T-helper 2 cell (primary cell): Measurements from ENCODE around the gene KANK4.
"Not testable (repeated sequence)": the region's sequence is repeated elsewhere in the genome, so short reads cannot be mapped to it uniquely, and the experiment has no call there.

ENCODE experiments used
- DNase-seq, 5 experiments: peaks; one replicate each; pipeline versions ENCODE4 v3.0.0 to v3.0.0-alpha.2; 2012 to 2022

Gene KANK4

DNA sequence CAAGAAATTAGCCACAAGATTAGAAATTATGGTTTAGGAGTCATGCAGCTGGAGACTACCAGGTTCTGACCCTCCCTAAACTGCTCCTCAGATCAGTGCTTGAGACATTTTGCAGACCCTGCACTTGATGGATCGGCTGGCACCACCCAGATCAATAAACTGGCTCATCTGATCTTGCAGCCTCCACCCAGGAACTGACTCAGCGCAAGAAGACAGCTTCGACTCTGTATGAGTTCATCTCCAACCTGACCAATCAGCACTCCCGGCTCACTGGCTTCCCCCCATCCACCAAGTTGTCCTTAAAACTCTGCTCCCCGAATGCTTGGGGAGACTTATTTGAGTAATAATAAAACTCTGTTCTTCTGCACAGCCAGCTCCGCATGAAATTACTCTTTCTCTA lies 84.5 kb downstream of the KANK4 start:
- DNase-seq = no peak

GRCh38 chr1:62233926-62234450 lies 85.2 kb downstream of the KANK4 start:
- DNase-seq = no peak

DNA sequence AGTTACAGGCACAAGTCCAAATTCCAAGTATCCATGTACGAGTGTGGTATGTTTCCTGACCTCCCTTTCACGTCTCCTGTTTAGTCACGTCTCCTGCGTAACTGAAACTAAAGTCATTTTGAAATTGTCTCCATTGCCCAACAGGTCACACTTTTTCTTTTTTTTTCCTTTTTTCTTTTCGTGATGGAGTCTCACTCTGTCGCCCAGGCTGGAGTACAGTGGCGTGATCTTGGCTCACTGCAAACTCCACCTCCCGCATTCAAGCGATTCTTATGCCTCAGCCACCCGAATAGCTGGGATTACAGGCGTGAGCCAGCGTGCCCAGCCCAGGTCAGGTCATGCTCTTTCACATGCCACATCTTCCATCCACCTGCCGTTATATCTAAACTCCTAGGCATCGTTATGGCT lies 86.4 kb downstream of the KANK4 start:
- no peak for DNase-seq

- no peak for DNase-seq
These were observed 88.5 kb downstream of the KANK4 start for GRCh38 chr1:62230718-62231117.

DNA sequence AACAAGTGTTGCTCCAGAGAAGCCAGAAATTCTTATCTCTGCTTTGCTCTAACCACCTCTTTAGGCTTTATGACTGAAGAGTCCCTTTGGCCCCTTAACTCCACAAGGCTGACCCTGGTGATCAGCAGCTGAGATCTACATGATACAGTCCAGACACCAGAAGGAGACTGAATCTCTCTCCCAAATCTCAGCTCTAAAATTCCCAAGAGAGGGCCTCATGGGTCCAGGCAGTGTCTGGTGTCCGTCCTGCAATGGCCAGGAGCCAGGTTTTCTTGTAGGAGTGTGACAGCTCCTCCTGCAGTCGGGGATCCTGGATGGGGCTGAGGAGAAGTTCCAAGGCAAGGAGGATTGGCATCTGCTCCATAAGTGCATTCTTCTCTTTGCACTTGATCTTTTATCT lies 89.3 kb downstream of the KANK4 start:
- no peak for DNase-seq

DNA sequence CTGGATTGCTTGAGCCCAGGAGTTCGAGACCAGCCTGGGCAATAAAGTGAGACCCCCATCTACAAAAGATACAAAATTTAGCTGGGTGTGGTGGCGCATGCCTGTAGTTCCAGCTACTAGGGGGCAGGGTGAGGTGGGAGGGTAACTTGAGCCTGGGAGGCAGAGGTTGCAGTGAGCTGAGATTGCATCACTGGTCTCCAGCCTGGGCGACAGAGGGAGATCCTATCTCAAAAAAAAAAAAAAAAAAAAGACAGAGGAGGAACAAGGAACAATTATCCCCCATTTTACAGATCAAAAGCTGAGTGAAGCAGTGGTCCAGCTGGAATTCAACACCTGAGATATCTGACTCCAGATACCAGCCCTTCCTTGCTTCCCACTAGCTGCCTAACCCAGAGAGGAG lies 89.8 kb downstream of the KANK4 start:
- no peak for DNase-seq

DNA sequence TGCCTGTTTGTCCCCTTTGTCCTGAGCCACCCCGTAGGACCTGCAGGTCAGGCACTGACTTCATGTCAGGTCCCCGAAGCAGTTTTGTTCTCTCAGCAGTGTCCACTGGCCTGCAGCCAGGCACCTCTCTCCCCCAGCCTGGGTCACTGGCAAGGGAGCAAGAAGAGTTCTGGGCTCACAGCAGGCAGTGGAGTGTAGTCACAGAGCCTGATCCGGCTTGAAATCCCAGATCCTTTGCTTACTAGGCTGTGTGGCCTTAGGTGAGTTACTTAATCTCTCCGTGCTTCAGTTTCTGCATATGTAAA lies 90.4 kb downstream of the KANK4 start:
- DNase-seq = no peak

GRCh38 chr1:62228136-62228882 lies 90.9 kb downstream of the KANK4 start:
- DNase-seq = no peak

- DNase-seq = no peak
These were observed 91.7 kb downstream of the KANK4 start for GRCh38 chr1:62227496-62227895.

- DNase-seq = no peak
These were observed 95.1 kb downstream of the KANK4 start for GRCh38 chr1:62224182-62224581.

DNA sequence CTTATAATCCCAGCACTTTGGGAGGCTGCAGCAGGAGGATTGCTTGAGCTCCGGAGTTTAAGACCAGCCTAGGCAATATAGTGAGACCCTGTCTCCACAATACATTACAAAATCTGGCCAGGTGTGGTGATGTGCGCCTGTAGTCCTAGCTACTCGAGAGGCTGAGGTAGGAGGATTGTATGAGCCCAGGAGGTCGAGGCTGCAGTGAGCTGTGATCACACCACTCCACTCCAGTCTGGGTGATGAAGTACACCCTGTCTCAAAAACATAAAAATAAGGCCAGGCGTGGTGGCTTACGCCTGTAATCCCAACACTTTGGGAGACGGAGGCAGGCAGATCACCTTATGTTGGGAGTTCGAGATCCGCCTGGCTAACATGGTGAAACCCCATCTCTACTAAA lies 96.9 kb downstream of the KANK4 start:
- DNase-seq = no peak

- no peak for DNase-seq
These were observed 98.1 kb downstream of the KANK4 start for GRCh38 chr1:62221171-62221570.

DNA sequence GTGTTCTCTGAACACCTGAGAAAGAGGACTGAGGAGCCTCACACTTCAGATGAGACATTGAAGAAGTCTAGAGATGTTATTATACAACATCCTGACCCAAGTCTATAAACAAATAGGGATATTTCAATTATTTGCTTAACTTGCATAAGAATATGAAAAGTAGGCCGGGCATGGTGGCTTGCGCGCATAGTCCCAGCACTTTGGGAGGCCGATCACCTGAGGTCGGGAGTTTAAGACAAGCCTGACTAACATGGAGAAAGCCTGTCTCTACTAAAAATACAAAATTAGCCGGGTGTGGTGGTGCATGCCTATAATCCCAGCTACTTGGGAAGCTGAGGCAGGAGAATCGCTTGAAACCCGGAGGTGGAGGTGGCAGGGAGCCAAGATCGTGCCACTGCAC lies 98.8 kb downstream of the KANK4 start:
- not testable (repeated sequence) for DNase-seq

GRCh38 chr1:62218604-62219003 lies 100.6 kb downstream of the KANK4 start:
- DNase-seq = no peak

DNA sequence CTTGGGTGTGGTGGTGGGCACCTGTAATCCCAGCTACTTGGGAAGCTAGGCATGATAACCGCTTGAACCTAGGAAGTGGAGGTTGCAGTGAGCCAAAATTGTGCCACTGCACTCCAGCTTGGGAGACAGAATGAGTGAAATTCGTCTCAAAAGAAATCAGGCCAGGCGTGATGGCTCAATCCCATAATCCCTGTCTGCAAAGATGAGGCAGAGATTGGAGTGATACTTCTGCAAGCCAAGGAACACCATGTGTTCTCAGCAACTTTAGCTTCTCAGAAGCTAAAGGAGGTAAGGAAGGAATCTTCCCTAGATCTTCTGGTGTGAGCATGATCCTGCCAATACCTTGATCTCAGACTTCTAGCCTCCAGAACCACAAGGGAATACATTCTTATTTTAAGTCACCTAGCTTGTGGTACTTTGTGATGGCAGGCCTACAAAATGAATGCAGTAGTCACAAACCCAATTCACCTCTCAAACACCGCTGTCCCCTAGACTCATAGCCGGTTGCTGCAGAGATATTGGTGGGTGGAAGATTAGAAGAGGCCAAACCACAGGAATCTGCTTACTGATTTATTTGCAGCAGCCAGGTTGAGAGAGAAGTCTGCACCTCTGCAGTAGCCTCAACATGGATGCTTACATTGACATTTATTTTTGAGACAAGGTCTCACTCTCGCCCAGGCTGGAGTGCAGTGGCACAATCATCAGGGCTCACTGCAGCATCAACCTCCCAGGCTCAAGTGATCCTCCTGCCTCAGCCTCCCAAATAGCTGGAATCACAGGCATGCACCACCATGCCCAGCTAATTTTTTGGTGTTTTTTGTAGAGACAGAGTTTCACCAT lies 105.9 kb downstream of the KANK4 start:
- DNase-seq = no peak

DNA sequence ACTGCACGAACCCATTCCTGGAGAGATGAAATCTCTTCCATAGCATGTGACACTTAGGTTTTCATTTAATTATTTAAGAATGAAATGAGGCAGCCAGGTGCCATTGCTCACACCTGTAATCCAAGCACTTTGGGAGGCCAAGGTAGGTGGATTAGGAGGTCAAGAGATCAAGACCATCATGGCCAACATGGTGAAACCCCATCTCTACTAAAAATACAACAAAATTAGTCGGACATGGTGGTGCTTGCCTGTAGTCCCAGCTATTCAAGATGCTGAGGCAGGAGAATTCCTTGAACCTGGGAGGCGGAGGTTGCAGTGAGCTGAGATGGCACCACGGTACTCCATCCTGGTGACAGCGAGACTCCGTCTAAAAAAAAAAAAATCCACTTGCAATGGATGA lies 106.8 kb downstream of the KANK4 start:
- no peak for DNase-seq

DNA sequence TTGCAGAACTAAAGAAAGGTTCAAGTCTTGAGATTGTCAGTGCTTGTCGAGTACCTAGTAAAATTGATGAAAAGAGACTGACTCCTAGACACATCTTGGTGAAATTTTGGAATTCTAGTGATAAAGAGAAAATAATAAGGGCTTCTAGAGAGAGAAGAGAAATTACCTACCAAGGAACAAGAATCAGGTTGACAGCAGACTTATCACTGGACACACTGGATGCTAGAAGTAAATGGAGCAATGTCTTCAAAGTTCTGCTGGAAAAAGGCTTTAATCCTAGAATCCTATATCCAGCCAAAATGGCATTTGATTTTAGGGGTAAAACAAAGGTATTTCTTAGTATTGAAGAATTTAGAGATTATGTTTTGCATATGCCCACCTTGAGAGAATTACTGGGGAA lies 108.3 kb downstream of the KANK4 start:
- no peak for DNase-seq

DNA sequence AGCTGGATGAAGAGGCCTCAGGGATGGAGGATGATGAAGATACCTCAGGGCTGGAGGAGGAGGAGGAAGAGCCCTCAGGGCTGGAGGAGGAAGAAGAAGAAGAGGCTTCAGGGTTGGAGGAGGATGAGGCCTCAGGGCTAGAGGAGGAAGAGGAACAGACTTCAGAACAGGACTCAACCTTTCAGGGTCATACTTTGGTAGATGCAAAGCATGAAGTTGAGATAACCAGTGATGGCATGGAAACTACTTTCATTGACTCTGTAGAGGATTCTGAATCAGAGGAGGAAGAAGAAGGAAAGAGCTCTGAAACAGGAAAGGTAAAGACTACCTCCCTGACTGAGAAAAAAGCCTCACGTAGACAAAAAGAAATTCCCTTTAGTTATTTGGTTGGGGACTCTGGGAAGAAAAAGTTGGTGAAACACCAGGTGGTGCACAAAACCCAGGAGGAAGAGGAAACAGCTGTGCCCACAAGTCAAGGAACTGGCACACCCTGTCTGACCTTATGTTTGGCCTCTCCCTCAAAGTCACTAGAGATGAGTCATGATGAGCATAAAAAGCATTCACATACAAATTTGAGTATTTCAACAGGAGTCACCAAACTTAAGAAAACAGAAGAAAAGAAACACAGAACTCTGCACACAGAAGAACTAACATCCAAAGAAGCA lies 109.2 kb downstream of the KANK4 start:
- DNase-seq = no peak

GRCh38 chr1:62208970-62209369 lies 110.3 kb downstream of the KANK4 start:
- no peak for DNase-seq

GRCh38 chr1:62208087-62208486 lies 111.1 kb downstream of the KANK4 start:
- no peak for DNase-seq

GRCh38 chr1:62207187-62207586 lies 112.0 kb downstream of the KANK4 start:
- no peak for DNase-seq

GRCh38 chr1:62198781-62199125 lies 120.5 kb downstream of the KANK4 start:
- DNase-seq = no peak

- no peak for DNase-seq
These were observed 121.0 kb downstream of the KANK4 start for GRCh38 chr1:62198069-62198780.
